Endometrial microvascular endothelial cells (primary cell): ENCODE data around the gene ASTL. TPM values are rescaled to one million over a fixed set of nuclear protein-coding genes. Genes with fewer than 3 reads are reported as not detected.
"Not testable (repeated sequence)": the region's sequence is repeated elsewhere in the genome, so short reads cannot be mapped to it uniquely, and the experiment has no call there.

ENCODE experiments used
- in situ Hi-C: cut with HindIII; loops from 2 replicates; pipeline ENCODE4 v1.10.0; 2017; ENCODE audit warnings: low sequenced_read_pairs, low pct_unique_long_range_greater_than_20kb; ENCODE audit errors: inconsistent ontology term
- total RNA-seq: library from RNA; depleted of rRNA; stranded (reverse); fragments of >200 nt; gene quantifications from one replicate; pipeline ENCODE4 v1.2.3, GENCODE V29; 2015; ENCODE audit errors: inconsistent ontology term

ASTL gene
- total RNA-seq, 1 donor from 2014 or later = not detected

GRCh38 chr2:96161898-96162297 is 23.6 kb upstream of the ASTL start:
- in situ Hi-C loops = no loop called here

- in situ Hi-C loops = not testable (repeated sequence)
Observed at GRCh38 chr2:96160366-96160765, 22.1 kb upstream of the ASTL start.

GRCh38 chr2:96159084-96159830 is 21.0 kb upstream of the ASTL start:
- in situ Hi-C loops = no loop called here

GRCh38 chr2:96158554-96158940 is 20.2 kb upstream of the ASTL start:
- in situ Hi-C loops = no loop called here

- in situ Hi-C loops = no loop called here
Observed at GRCh38 chr2:96157649-96158553, 19.6 kb upstream of the ASTL start.

GRCh38 chr2:96156926-96157648 is 18.8 kb upstream of the ASTL start:
- in situ Hi-C loops = no loop called here

GRCh38 chr2:96156011-96156820 is 17.9 kb upstream of the ASTL start:
- in situ Hi-C loops = no loop called here

GRCh38 chr2:96154506-96155380 is 16.4 kb upstream of the ASTL start:
- in situ Hi-C loops = no loop called here

GRCh38 chr2:96153991-96154431 is 15.7 kb upstream of the ASTL start:
- in situ Hi-C loops = no loop called here

- in situ Hi-C loops = no loop called here
Observed at GRCh38 chr2:96153291-96153713, 15.0 kb upstream of the ASTL start.

GRCh38 chr2:96152304-96153161 is 14.2 kb upstream of the ASTL start:
- in situ Hi-C loops = no loop called here

GRCh38 chr2:96151595-96152303 is 13.4 kb upstream of the ASTL start:
- in situ Hi-C loops = no loop called here

GRCh38 chr2:96150791-96151594 is 12.7 kb upstream of the ASTL start:
- in situ Hi-C loops = no loop called here

GRCh38 chr2:96150007-96150640 is 11.8 kb upstream of the ASTL start:
- in situ Hi-C loops = no loop called here
